Hepatocyte (in vitro differentiated cells): ENCODE data around the gene CELF4. TPM values are rescaled to one million over a fixed set of nuclear protein-coding genes. Genes with fewer than 3 reads are reported as not detected.

Source experiments
- DNase-seq: peaks from one replicate; pipeline ENCODE4 v3.0.0-alpha.2; 2016; ENCODE audit warnings: low spot score
- H2AFZ ChIP-seq: fragments of 200-600 bp; sonication (generic); 2 replicates; pipeline ENCODE4 v1.6.0; 2016; ENCODE audit warnings: antibody characterized with exemption, mild to moderate bottlenecking
- H3K27ac ChIP-seq: fragments of 200-600 bp; sonication (generic); 2 replicates; pipeline ENCODE4 v1.5.1; 2016; ENCODE audit warnings: mild to moderate bottlenecking
- H3K27me3 ChIP-seq: fragments of 200-600 bp; sonication (generic); 2 replicates; pipeline ENCODE4 v1.6.1; 2016
- H3K36me3 ChIP-seq: fragments of 200-600 bp; sonication (generic); replicated peaks from 2 replicates; pipeline ENCODE4 v1.5.1; 2016; ENCODE audit warnings: low read depth; ENCODE audit not compliant: insufficient read depth
- H3K4me1 ChIP-seq: fragments of 200-600 bp; sonication (generic); 2 replicates; pipeline ENCODE4 v1.5.1; 2016; ENCODE audit warnings: mild to moderate bottlenecking, moderate library complexity; ENCODE audit not compliant: insufficient read depth
- H3K4me2 ChIP-seq: fragments of 200-600 bp; sonication (generic); 2 replicates; pipeline ENCODE4 v1.6.0; 2016
- H3K4me3 ChIP-seq: fragments of 200-600 bp; sonication (generic); 2 replicates; pipeline ENCODE4 v1.5.1; 2016; ENCODE audit warnings: mild to moderate bottlenecking
- H3K79me2 ChIP-seq: fragments of 200-600 bp; sonication (generic); 2 replicates; pipeline ENCODE4 v1.6.0; 2017; ENCODE audit warnings: mild to moderate bottlenecking
- H3K9me2 ChIP-seq: fragments of 200-600 bp; sonication (generic); replicated peaks from 2 replicates; pipeline ENCODE4 v1.6.0; 2017; ENCODE audit warnings: mild to moderate bottlenecking; ENCODE audit not compliant: insufficient read depth
- H3K9me3 ChIP-seq: fragments of 200-600 bp; sonication (generic); 2 replicates; pipeline ENCODE4 v1.5.1; 2016; ENCODE audit warnings: low read depth, mild to moderate bottlenecking
- H4K20me1 ChIP-seq: fragments of 200-600 bp; sonication (generic); 2 replicates; pipeline ENCODE4 v1.6.0; 2016; ENCODE audit warnings: mild to moderate bottlenecking; ENCODE audit not compliant: insufficient read depth, poor library complexity, severe bottlenecking
- CTCF ChIP-seq: fragments of 200-600 bp; sonication (generic); IDR thresholded peaks from 2 replicates; pipeline ENCODE4 v1.5.1; 2016; ENCODE audit warnings: antibody characterized with exemption, mild to moderate bottlenecking; ENCODE audit not compliant: poor library complexity
- EZH2 ChIP-seq: fragments of 200-600 bp; sonication (generic); IDR thresholded peaks from 2 replicates; pipeline ENCODE4 v1.6.1; 2016; ENCODE audit warnings: antibody characterized with exemption, mild to moderate bottlenecking, borderline replicate concordance
- EZH2phosphoT487 ChIP-seq: fragments of 200-600 bp; sonication (generic); IDR thresholded peaks from one replicate; pipeline ENCODE4 v1.6.1; 2018; ENCODE audit warnings: antibody characterized with exemption, mild to moderate bottlenecking, low read depth, moderate library complexity; ENCODE audit not compliant: unreplicated experiment, severe bottlenecking
- WGBS: methylation state at CpG from one replicate; pipeline ENCODE4 v1.1.6; 2016; ENCODE audit warnings: low lambda C conversion rate; ENCODE audit errors: missing lambda C conversion rate; 5-methylcytosine and 5-hydroxymethylcytosine counted together
- polyA plus RNA-seq: library from polyadenylated mRNA; unstranded; fragments of >200 nt; fragmentation: Nextera tagmentation; extraction: Ambion mirVana; gene quantifications from 2 replicates; pipeline ENCODE4 v1.2.1, GENCODE V29; 2016
- total RNA-seq: library from RNA; depleted of rRNA; stranded (reverse); fragments of >200 nt; gene quantifications from 2 replicates; pipeline ENCODE4 v1.2.3, GENCODE V29; 2014

Gene CELF4
- total and polyA plus RNA-seq, 2 experiments from 2014 or later = 1.3 to 2.9 TPM

- Histone ChIP-seq H2AFZ (no peak overlapping the region), H3K27me3 (peaks cover 5% of the 10 kb centered on the region), H3K36me3 (no peaks in the 10 kb centered on the region), H3K27ac (no peak overlapping the region), H3K4me1 (no peaks in the 10 kb centered on the region), H3K9me3 (no peaks in the 10 kb centered on the region), H3K4me2 (no peak overlapping the region), H4K20me1 (no peaks in the 10 kb centered on the region), H3K79me2 (no peaks in the 10 kb centered on the region), H3K9me2 (no peaks in the 10 kb centered on the region), H3K4me3 (no peak overlapping the region)
- DNase-seq = no peak
- TF ChIP-seq EZH2phosphoT487 = no peak
- no peak for TF ChIP-seq EZH2
- TF ChIP-seq CTCF = no peak
- WGBS = 86% methylated on average over 11 of the region's 11 CpGs
Observed at GRCh38 chr18:37261246-37261840, 304.3 kb downstream of the CELF4 start.

DNA sequence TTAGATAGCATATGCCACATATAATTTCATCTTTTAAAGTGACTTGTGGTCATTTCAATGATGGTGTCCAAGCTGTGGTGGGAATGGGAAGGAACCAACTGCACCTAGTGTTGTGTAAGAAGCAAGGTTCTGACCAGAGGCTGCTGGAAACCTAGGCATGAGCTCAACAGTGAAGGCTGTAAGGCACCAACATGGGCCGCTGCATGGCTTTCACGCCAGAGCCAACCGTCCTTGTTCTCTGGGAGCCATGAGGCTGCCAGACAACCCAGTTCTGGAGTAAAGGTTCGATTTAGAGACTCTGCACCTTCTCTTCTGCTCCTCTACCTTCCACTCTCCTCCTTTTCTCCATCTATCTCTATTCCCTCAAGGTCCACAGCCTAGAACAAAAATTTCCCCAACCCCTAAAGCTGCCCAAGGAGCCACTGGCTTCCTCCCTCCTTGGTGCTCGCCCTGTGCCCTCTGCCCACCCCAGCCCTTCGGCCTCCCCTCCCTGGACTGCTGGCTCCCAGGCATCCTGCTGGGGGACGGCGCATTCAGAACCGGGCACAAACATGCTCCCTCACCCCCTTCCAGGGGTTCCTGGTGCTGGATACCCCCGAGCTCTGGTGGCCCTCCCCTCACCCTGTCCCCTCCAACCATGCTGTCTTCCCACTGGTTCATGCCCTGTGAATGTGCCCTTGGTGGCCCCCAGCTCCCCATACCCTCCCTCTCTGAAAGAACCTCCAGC lies 305.1 kb downstream of the CELF4 start:
- no peak for TF ChIP-seq CTCF
- TF ChIP-seq EZH2phosphoT487 = no peak
- TF ChIP-seq EZH2 = no peak
- WGBS = 92% methylated on average over 10 of the region's 10 CpGs
- H3K9me2 ChIP-seq = no peaks in the 10 kb centered on the region
- H3K36me3 ChIP-seq = no peaks in the 10 kb centered on the region
- no peak for DNase-seq
- H3K4me3 ChIP-seq = no peak overlapping the region
- no peaks in the 10 kb centered on the region for H4K20me1 ChIP-seq
- peaks cover 6% of the 10 kb centered on the region for H3K27me3 ChIP-seq
- H3K4me1 ChIP-seq = no peaks in the 10 kb centered on the region
- no peaks in the 10 kb centered on the region for H3K9me3 ChIP-seq
- no peak overlapping the region for H2AFZ ChIP-seq
- no peaks in the 10 kb centered on the region for H3K79me2 ChIP-seq
- H3K4me2 ChIP-seq = no peak overlapping the region
- no peak overlapping the region for H3K27ac ChIP-seq

- Histone ChIP-seq H2AFZ (no peak overlapping the region), H3K36me3 (no peaks in the 10 kb centered on the region), H4K20me1 (no peaks in the 10 kb centered on the region), H3K27me3 (peaks cover 10% of the 10 kb centered on the region), H3K9me2 (no peaks in the 10 kb centered on the region), H3K9me3 (no peaks in the 10 kb centered on the region), H3K4me3 (no peak overlapping the region), H3K4me1 (no peaks in the 10 kb centered on the region), H3K27ac (no peak overlapping the region), H3K4me2 (no peak overlapping the region), H3K79me2 (no peaks in the 10 kb centered on the region)
- TF ChIP-seq EZH2phosphoT487 = no peak
- no peak for TF ChIP-seq CTCF
- no peak for TF ChIP-seq EZH2
- WGBS = 84% methylated on average over 5 of the region's 5 CpGs
- no peak for DNase-seq
Observed at GRCh38 chr18:37259711-37260110, 305.9 kb downstream of the CELF4 start.
